HG03060 (cell line): ENCODE measurements around the gene STAT1.

ENCODE experiments used
- ATAC-seq: cut with Tn5 transposase; IDR thresholded peaks from one replicate; pipeline ENCODE4 v1.9.1; 2021; ENCODE audit warnings: low read depth, moderate number of reproducible peaks; ENCODE audit not compliant: unreplicated experiment

The STAT1 gene

GRCh38 chr2:190986221-190986953 is 27.6 kb downstream of the STAT1 start:
- no peak for ATAC-seq

GRCh38 chr2:190984595-190984994 is 29.4 kb downstream of the STAT1 start:
- ATAC-seq = no peak

GRCh38 chr2:190982262-190983034 is 31.5 kb downstream of the STAT1 start:
- no peak for ATAC-seq

DNA sequence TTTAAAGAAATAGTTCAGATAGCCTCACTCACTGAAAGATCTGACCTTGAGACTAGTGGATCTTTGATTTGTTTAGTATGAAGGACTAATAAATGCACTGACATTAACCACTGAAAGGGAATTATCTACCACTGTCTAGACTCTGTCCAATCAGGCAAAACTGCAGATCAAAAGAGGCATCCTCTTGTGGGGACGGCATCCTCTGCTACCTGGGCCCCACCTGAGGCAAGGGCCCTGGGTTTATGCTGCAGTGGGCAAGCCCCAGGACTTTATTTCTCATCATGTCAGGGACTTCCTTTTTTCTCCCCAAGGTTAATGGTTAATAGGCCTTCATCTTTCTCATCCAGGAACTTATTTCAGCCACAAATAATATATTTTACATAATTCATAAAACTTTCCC is 32.2 kb downstream of the STAT1 start:
- no peak for ATAC-seq

GRCh38 chr2:190981333-190981732 is 32.6 kb downstream of the STAT1 start:
- ATAC-seq = no peak

DNA sequence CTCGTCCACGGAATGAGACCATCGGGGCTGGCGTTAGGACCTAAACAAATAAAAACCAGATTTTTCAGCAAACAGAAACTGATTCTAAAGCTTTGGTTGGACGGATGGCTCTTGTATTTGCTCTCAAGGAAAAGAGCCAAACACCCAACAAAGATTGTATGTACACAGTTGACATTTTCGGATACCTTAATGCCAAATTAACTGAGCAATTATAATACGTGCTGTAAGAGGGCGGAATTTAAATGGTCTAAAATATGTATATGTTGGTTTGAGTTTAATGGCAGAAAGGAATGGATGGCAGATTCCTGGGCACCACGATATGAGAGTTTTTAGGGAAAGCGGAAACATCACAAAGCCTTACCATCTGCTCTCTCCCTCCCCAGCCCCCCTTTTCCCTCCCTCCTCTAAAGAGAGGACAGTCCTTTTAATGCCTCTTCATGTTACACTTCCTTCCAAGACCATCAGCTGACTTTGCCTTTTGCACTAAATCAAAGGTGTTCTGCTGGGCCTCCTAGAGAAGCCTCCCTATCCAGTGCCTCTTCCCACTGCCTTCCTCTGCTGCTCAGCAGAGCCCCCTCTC is 33.3 kb downstream of the STAT1 start:
- ATAC-seq = no peak

DNA sequence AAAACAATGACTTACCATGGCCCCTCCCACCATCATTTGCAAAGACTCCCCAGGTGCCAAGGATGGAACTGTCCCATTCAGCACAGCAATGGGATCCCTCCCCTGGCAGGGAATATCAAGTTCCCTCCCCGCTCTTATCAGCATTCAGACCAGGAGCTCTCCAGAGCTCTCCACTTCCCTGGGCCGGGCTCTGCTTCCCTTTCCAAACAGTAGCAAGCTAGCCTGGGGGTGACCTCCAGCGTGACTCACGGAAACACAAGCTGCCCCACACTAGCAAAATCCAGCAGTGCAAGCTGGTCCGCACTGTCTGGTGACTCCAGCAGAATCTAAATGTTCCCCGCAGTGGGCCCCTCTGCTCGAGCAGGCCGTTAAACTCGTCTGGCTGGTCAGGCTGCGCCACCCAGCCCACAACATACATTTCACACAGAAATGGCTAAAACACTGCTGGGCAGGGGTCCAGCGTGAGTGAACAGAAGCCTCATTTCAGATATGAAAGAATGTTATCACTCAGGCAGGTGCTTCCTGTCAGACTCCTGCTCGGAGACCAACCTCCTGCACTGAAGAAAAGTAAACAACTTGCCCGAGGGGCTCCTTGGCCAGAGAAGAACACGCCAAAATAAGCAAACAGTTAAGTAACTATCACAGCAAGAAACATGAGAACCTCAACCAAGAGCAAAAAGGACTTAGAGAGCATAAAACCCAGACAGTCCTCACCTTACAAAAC is 33.9 kb downstream of the STAT1 start:
- no peak for ATAC-seq

- no peak for ATAC-seq
Measured at GRCh38 chr2:190978389-190979053, 35.5 kb downstream of the STAT1 start.

DNA sequence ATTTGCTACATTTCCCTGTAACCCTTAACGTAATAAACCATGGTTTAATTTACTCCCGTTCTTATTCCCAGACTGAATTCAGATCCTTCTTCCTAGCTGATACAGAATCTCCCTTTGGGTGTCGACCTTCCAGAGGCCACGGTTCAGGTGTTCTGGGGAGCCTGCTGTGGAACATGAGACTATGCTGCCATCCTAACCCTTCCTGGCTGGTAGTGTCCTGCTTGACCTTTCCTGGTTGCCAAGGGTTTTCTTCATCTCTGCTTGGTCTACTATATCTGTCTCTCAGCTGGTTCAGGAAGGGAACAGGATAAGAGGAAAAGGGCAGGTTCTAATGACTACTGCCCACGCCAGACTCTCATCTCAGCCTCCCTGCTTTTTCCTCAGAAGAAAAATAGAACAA is 36.5 kb downstream of the STAT1 start:
- ATAC-seq = no peak

DNA sequence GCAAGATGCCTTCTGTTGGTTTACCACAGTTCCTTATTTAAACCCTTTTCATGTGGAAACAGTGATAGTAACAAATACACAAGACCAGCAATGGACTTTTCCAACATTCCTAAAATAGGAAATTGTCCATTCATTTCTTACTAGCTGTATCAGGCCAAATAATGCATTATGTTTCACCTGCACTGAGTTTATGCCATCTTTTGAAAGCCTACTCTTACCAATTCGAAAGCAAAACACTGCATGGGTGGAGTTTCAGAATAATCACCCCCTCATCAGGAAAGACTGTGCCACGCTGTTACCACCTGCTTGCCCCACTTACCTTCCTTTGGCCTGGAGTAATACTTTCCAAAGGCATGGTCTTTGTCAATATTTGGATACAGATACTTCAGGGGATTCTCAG is 37.5 kb downstream of the STAT1 start:
- no peak for ATAC-seq

- ATAC-seq = no peak
Measured at GRCh38 chr2:190974629-190975361, 39.2 kb downstream of the STAT1 start.

GRCh38 chr2:190973726-190974628 is 40.0 kb downstream of the STAT1 start:
- no peak for ATAC-seq

DNA sequence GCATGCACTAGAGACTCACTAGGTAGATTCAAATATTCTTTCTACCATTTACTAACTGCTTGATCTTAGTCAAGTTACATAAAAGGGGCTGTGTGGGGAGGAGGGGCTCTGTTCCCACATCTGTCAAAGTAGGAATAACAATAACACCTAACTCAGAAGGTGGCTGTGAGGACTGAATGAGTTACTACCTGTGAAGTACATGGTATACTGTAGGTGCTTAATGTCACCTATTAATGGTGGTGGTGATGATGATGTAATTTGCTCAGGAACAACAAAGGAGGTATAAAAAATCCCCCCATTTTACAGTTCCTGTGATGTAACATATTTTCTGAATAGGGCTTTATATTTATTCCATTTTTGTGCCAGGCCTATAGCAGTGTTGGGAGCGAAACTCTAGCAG is 40.7 kb downstream of the STAT1 start:
- ATAC-seq = no peak

- ATAC-seq = no peak
Measured at GRCh38 chr2:190972846-190973245, 41.1 kb downstream of the STAT1 start.

GRCh38 chr2:190972213-190972612 is 41.8 kb downstream of the STAT1 start:
- ATAC-seq = no peak

- no peak for ATAC-seq
Measured at GRCh38 chr2:190970873-190971506, 43.0 kb downstream of the STAT1 start.

- ATAC-seq = no peak
Measured at GRCh38 chr2:190970160-190970559, 43.8 kb downstream of the STAT1 start.

DNA sequence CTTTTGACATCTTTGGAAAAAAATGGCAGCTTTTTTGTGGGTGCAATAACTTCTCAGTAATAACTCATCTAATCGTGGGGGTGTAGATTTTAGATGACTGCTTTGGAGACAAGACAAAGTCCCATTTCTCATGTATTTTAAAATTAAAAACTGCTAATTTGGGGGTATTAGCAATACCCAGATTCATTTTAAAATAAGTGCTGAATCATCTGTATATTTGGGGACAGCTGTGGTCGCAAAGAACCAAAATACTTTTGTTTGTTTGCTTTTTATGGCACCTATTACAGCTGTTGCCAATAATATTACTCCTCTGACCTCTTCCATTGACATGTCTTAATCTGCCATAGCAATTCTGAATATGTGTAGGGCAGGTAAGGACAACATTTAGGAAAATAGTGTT is 45.4 kb downstream of the STAT1 start:
- no peak for ATAC-seq
